Hepatocyte (in vitro differentiated cells): ENCODE data around the gene COL17A1. TPM values are rescaled to one million over a fixed set of nuclear protein-coding genes. Genes with fewer than 3 reads are reported as not detected.

Source experiments
- DNase-seq: peaks from one replicate; pipeline ENCODE4 v3.0.0-alpha.2; 2016; ENCODE audit warnings: low spot score
- H2AFZ ChIP-seq: fragments of 200-600 bp; sonication (generic); 2 replicates; pipeline ENCODE4 v1.6.0; 2016; ENCODE audit warnings: antibody characterized with exemption, mild to moderate bottlenecking
- H3K27ac ChIP-seq: fragments of 200-600 bp; sonication (generic); 2 replicates; pipeline ENCODE4 v1.5.1; 2016; ENCODE audit warnings: mild to moderate bottlenecking
- H3K27me3 ChIP-seq: fragments of 200-600 bp; sonication (generic); 2 replicates; pipeline ENCODE4 v1.6.1; 2016
- H3K36me3 ChIP-seq: fragments of 200-600 bp; sonication (generic); replicated peaks from 2 replicates; pipeline ENCODE4 v1.5.1; 2016; ENCODE audit warnings: low read depth; ENCODE audit not compliant: insufficient read depth
- H3K4me1 ChIP-seq: fragments of 200-600 bp; sonication (generic); 2 replicates; pipeline ENCODE4 v1.5.1; 2016; ENCODE audit warnings: mild to moderate bottlenecking, moderate library complexity; ENCODE audit not compliant: insufficient read depth
- H3K4me2 ChIP-seq: fragments of 200-600 bp; sonication (generic); 2 replicates; pipeline ENCODE4 v1.6.0; 2016
- H3K4me3 ChIP-seq: fragments of 200-600 bp; sonication (generic); 2 replicates; pipeline ENCODE4 v1.5.1; 2016; ENCODE audit warnings: mild to moderate bottlenecking
- H3K79me2 ChIP-seq: fragments of 200-600 bp; sonication (generic); 2 replicates; pipeline ENCODE4 v1.6.0; 2017; ENCODE audit warnings: mild to moderate bottlenecking
- H3K9me2 ChIP-seq: fragments of 200-600 bp; sonication (generic); replicated peaks from 2 replicates; pipeline ENCODE4 v1.6.0; 2017; ENCODE audit warnings: mild to moderate bottlenecking; ENCODE audit not compliant: insufficient read depth
- H3K9me3 ChIP-seq: fragments of 200-600 bp; sonication (generic); 2 replicates; pipeline ENCODE4 v1.5.1; 2016; ENCODE audit warnings: low read depth, mild to moderate bottlenecking
- H4K20me1 ChIP-seq: fragments of 200-600 bp; sonication (generic); 2 replicates; pipeline ENCODE4 v1.6.0; 2016; ENCODE audit warnings: mild to moderate bottlenecking; ENCODE audit not compliant: insufficient read depth, poor library complexity, severe bottlenecking
- CTCF ChIP-seq: fragments of 200-600 bp; sonication (generic); IDR thresholded peaks from 2 replicates; pipeline ENCODE4 v1.5.1; 2016; ENCODE audit warnings: antibody characterized with exemption, mild to moderate bottlenecking; ENCODE audit not compliant: poor library complexity
- EZH2 ChIP-seq: fragments of 200-600 bp; sonication (generic); IDR thresholded peaks from 2 replicates; pipeline ENCODE4 v1.6.1; 2016; ENCODE audit warnings: antibody characterized with exemption, mild to moderate bottlenecking, borderline replicate concordance
- EZH2phosphoT487 ChIP-seq: fragments of 200-600 bp; sonication (generic); IDR thresholded peaks from one replicate; pipeline ENCODE4 v1.6.1; 2018; ENCODE audit warnings: antibody characterized with exemption, mild to moderate bottlenecking, low read depth, moderate library complexity; ENCODE audit not compliant: unreplicated experiment, severe bottlenecking
- WGBS: methylation state at CpG from one replicate; pipeline ENCODE4 v1.1.6; 2016; ENCODE audit warnings: low lambda C conversion rate; ENCODE audit errors: missing lambda C conversion rate; 5-methylcytosine and 5-hydroxymethylcytosine counted together
- polyA plus RNA-seq: library from polyadenylated mRNA; unstranded; fragments of >200 nt; fragmentation: Nextera tagmentation; extraction: Ambion mirVana; gene quantifications from 2 replicates; pipeline ENCODE4 v1.2.1, GENCODE V29; 2016
- total RNA-seq: library from RNA; depleted of rRNA; stranded (reverse); fragments of >200 nt; gene quantifications from 2 replicates; pipeline ENCODE4 v1.2.3, GENCODE V29; 2014

Gene COL17A1
- 5.7 and 7.5 TPM in 2 replicates for total RNA-seq
- 2.1 and 3.3 TPM in 2 replicates for polyA plus RNA-seq

- no peaks in the 10 kb centered on the region for H3K9me3 ChIP-seq
- WGBS = 82% methylated on average over 3 of the region's 3 CpGs
- H4K20me1 ChIP-seq = no peaks in the 10 kb centered on the region
- no peaks in the 10 kb centered on the region for H3K36me3 ChIP-seq
- no peak for TF ChIP-seq CTCF
- TF ChIP-seq EZH2 = no peak
- no peak for TF ChIP-seq EZH2phosphoT487
- no peaks in the 10 kb centered on the region for H3K27me3 ChIP-seq
- H3K4me2 ChIP-seq = peak within 1 kb of the TSS; percentile 2
- H3K4me1 ChIP-seq = peaks cover 14% of the 10 kb centered on the region
- H3K79me2 ChIP-seq = no peaks in the 10 kb centered on the region
- H3K27ac ChIP-seq = peak within 1 kb of the TSS; percentile 58
- no peak for DNase-seq
- H3K4me3 ChIP-seq = no peak within 1 kb of the TSS
- no peaks in the 10 kb centered on the region for H3K9me2 ChIP-seq
- H2AFZ ChIP-seq = peak within 1 kb of the TSS; percentile 32
These were observed at the start of gene COL17A1 for GRCh38 chr10:104085801-104086400. Gene COL17A1 (minus strand): TSS chr10:104085880. CDS start chr10:104080673, 5,207 bp downstream.

GRCh38 chr10:104130041-104130440 lies 44.4 kb upstream of the COL17A1 start:
- no peaks in the 10 kb centered on the region for H3K36me3 ChIP-seq
- no peaks in the 10 kb centered on the region for H3K27me3 ChIP-seq
- H3K9me3 ChIP-seq = no peaks in the 10 kb centered on the region
- no peaks in the 10 kb centered on the region for H4K20me1 ChIP-seq
- H2AFZ ChIP-seq = no peak overlapping the region
- H3K4me1 ChIP-seq = no peaks in the 10 kb centered on the region
- no peak overlapping the region for H3K27ac ChIP-seq
- no peaks in the 10 kb centered on the region for H3K79me2 ChIP-seq
- no peak overlapping the region for H3K4me3 ChIP-seq
- H3K4me2 ChIP-seq = no peak overlapping the region
- TF ChIP-seq CTCF (no peak), EZH2phosphoT487 (no peak), EZH2 (no peak)
- DNase-seq = no peak
- WGBS = 88% methylated on average over 3 of the region's 3 CpGs
- H3K9me2 ChIP-seq = no peaks in the 10 kb centered on the region

- Histone ChIP-seq H3K9me3 (no peaks in the 10 kb centered on the region), H4K20me1 (no peaks in the 10 kb centered on the region)
- no peak for DNase-seq
These were observed 42.5 kb upstream of the COL17A1 start for GRCh38 chr10:104128214-104128613.

More at GRCh38 chr10:104128214-104128613, 42.5 kb upstream of the COL17A1 start:
- Histone ChIP-seq H3K79me2 (no peaks in the 10 kb centered on the region), H3K9me2 (no peaks in the 10 kb centered on the region), H3K4me2 (no peak overlapping the region), H3K36me3 (no peaks in the 10 kb centered on the region), H3K27ac (no peak overlapping the region), H2AFZ (no peak overlapping the region), H3K4me3 (no peak overlapping the region), H3K4me1 (no peaks in the 10 kb centered on the region), H3K27me3 (no peaks in the 10 kb centered on the region)
- 96% methylated on average over 2 of the region's 2 CpGs for WGBS
- TF ChIP-seq EZH2 (no peak), EZH2phosphoT487 (no peak), CTCF (no peak)
